HG03571 (cell line): ENCODE data around the gene ANKS3.

Experiments used
- ATAC-seq: cut with Tn5 transposase; IDR thresholded peaks from one replicate; pipeline ENCODE4 v1.9.1; 2021; ENCODE audit not compliant: unreplicated experiment

ANKS3 gene

GRCh38 chr16:4673387-4674046 is 60.6 kb downstream of the ANKS3 start:
- no peak for ATAC-seq

GRCh38 chr16:4668313-4668960 is 65.6 kb downstream of the ANKS3 start:
- no peak for ATAC-seq

- ATAC-seq = no peak
These were observed 66.7 kb downstream of the ANKS3 start for GRCh38 chr16:4667203-4667963.

- ATAC-seq = no peak
These were observed 67.4 kb downstream of the ANKS3 start for GRCh38 chr16:4666537-4667202.

- no peak for ATAC-seq
These were observed 69.3 kb downstream of the ANKS3 start for GRCh38 chr16:4664538-4665418.

GRCh38 chr16:4663777-4664465 is 70.2 kb downstream of the ANKS3 start:
- no peak for ATAC-seq

GRCh38 chr16:4663465-4663776 is 70.7 kb downstream of the ANKS3 start:
- no peak for ATAC-seq

- no peak for ATAC-seq
These were observed 72.4 kb downstream of the ANKS3 start for GRCh38 chr16:4661661-4662060.

GRCh38 chr16:4660454-4661007 is 73.5 kb downstream of the ANKS3 start:
- no peak for ATAC-seq

- ATAC-seq = no peak
These were observed 74.4 kb downstream of the ANKS3 start for GRCh38 chr16:4659363-4660353.

- ATAC-seq = no peak
These were observed 77.1 kb downstream of the ANKS3 start for GRCh38 chr16:4656695-4657686.

GRCh38 chr16:4656221-4656620 is 77.8 kb downstream of the ANKS3 start:
- no peak for ATAC-seq

- ATAC-seq = no peak
These were observed 78.3 kb downstream of the ANKS3 start for GRCh38 chr16:4655801-4656200.

GRCh38 chr16:4654964-4655590 is 79.0 kb downstream of the ANKS3 start:
- no peak for ATAC-seq

- no peak for ATAC-seq
These were observed 79.8 kb downstream of the ANKS3 start for GRCh38 chr16:4654011-4654963.

GRCh38 chr16:4652561-4652960 is 81.5 kb downstream of the ANKS3 start:
- no peak for ATAC-seq
